NCI-H2171 treated with DMSO at 0.1 percent for 48 hours (cell line): Measurements from ENCODE around the gene CAB39L.
A peak's percentile ranks its signal among the peaks of the same experiment; 100 is the strongest.

Experiments used
- DNase-seq: peaks from one replicate; lab custom pipeline; 2025; lab: John Stamatoyannopoulos, UW

The CAB39L gene

GRCh38 chr13:49400755-49401659 is 42.9 kb downstream of the CAB39L start:
- DNase-seq, result no peak

- DNase-seq, result no peak
These were observed 43.9 kb downstream of the CAB39L start for GRCh38 chr13:49399801-49400472.

GRCh38 chr13:49395878-49396380 is 47.9 kb downstream of the CAB39L start:
- no peak for DNase-seq

GRCh38 chr13:49395451-49395865 is 48.4 kb downstream of the CAB39L start:
- DNase-seq, result no peak

GRCh38 chr13:49388091-49388635 is 55.7 kb downstream of the CAB39L start:
- no peak for DNase-seq

GRCh38 chr13:49386664-49387063 is 57.2 kb downstream of the CAB39L start:
- DNase-seq, result no peak

GRCh38 chr13:49376121-49376520 is 67.7 kb downstream of the CAB39L start:
- no peak for DNase-seq

- DNase-seq, result no peak
These were observed 69.1 kb downstream of the CAB39L start for GRCh38 chr13:49374585-49375290.

- no peak for DNase-seq
These were observed 70.1 kb downstream of the CAB39L start for GRCh38 chr13:49373716-49374115.

GRCh38 chr13:49371943-49372613 is 71.8 kb downstream of the CAB39L start:
- DNase-seq, result peak; percentile 79

GRCh38 chr13:49370371-49370770 is 73.5 kb downstream of the CAB39L start:
- DNase-seq, result no peak

GRCh38 chr13:49369866-49370265 is 74.0 kb downstream of the CAB39L start:
- no peak for DNase-seq

GRCh38 chr13:49368688-49369087 is 75.2 kb downstream of the CAB39L start:
- no peak for DNase-seq

GRCh38 chr13:49367640-49368422 is 76.0 kb downstream of the CAB39L start:
- no peak for DNase-seq

GRCh38 chr13:49366841-49367240 is 77.0 kb downstream of the CAB39L start:
- DNase-seq, result no peak

GRCh38 chr13:49357694-49358093 is 86.2 kb downstream of the CAB39L start:
- DNase-seq, result no peak

GRCh38 chr13:49356223-49356622 is 87.6 kb downstream of the CAB39L start:
- no peak for DNase-seq

- no peak for DNase-seq
These were observed 89.1 kb downstream of the CAB39L start for GRCh38 chr13:49354719-49355118.

- DNase-seq, result no peak
These were observed 90.0 kb downstream of the CAB39L start for GRCh38 chr13:49353908-49354307.

- DNase-seq, result no peak
These were observed 92.0 kb downstream of the CAB39L start for GRCh38 chr13:49351871-49352270.

- DNase-seq, result no peak
These were observed 95.1 kb downstream of the CAB39L start for GRCh38 chr13:49348751-49349150.
